ENCODE data around the gene ATXN7L3. TPM values are rescaled to one million over a fixed set of nuclear protein-coding genes. Genes with fewer than 3 reads are reported as not detected.

Gene ATXN7L3
- total and polyA plus RNA-seq, 9 of the 15 experiments (the other 6 are each of a cell fraction or from before 2014, with no cell fraction given), result 0.62 to 66.1 (median 33.2) TPM

- TF ChIP-seq ZHX1 (conservative IDR thresholded peaks at IDR 0.05; ENCODE audit: low read length) (no peak; the same call in 1 of the 2 replicates), VEZF1 (CRISPR knock-in tag; IDR thresholded peaks at IDR 0.05) (peak; percentile 92), MGA (IDR thresholded peaks at IDR 0.05) (peak; percentile 88), NFRKB (IDR thresholded peaks at IDR 0.05; ENCODE audit: low read depth) (no peak), BCOR (IDR thresholded peaks at IDR 0.05) (peak; percentile 49; the same call in 1 of the 2 replicates), SPI1 (IDR thresholded peaks at IDR 0.05; ENCODE audit: borderline replicate concordance, low read depth, low read length) (peak; percentile 39; the same call in 1 of the 2 replicates), JUNB (CRISPR knock-in tag; conservative IDR thresholded peaks at IDR 0.05) (no peak), TGIF2 (CRISPR knock-in tag; IDR thresholded peaks at IDR 0.05) (peak; percentile 90), SIX5 (IDR thresholded peaks at IDR 0.05; ENCODE audit: borderline replicate concordance in 1 of 2, insufficient read depth in 1 of 2, low read depth in 1 of 2, low read length in 2 of 2) (no peak), FOXJ3 (CRISPR knock-in tag; IDR thresholded peaks at IDR 0.05) (no peak)
Measured at GRCh38 chr17:44210342-44211192, 10.9 kb upstream of the ATXN7L3 start (continued).

Data from K562 (cell line).